ENCODE data around the gene SCAMP5.

DNA sequence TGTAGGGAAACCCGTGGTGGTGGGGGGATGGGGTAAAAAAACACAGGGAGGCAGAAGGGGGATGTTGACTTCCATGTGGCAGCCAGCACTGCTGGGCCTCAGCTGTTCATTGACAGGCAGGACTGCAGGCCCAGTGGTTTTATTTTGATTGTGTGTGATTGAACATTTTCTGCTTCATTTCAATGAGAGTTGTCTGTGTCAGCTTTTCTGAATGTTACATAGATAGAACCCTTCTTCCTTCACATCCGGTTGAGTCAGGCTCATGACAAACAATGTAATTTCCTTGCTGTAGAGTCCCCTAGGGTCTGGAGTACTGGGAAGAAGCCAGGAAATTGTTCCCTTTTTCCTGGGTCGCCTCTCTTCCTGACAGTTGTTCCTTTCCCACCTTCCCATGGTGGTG, 30.6 kb upstream of the SCAMP5 start:
- no peak for TF ChIP-seq POLR2A (IDR thresholded peaks at IDR 0.05; ENCODE audit: low read depth, low read length)
- no peak for TF ChIP-seq RAD21 (IDR thresholded peaks at IDR 0.05; ENCODE audit: low read length)
- TF ChIP-seq, protein P1, sequence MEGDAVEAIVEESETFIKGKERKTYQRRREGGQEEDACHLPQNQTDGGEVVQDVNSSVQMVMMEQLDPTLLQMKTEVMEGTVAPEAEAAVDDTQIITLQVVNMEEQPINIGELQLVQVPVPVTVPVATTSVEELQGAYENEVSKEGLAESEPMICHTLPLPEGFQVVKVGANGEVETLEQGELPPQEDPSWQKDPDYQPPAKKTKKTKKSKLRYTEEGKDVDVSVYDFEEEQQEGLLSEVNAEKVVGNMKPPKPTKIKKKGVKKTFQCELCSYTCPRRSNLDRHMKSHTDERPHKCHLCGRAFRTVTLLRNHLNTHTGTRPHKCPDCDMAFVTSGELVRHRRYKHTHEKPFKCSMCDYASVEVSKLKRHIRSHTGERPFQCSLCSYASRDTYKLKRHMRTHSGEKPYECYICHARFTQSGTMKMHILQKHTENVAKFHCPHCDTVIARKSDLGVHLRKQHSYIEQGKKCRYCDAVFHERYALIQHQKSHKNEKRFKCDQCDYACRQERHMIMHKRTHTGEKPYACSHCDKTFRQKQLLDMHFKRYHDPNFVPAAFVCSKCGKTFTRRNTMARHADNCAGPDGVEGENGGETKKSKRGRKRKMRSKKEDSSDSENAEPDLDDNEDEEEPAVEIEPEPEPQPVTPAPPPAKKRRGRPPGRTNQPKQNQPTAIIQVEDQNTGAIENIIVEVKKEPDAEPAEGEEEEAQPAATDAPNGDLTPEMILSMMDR (conservative IDR thresholded peaks at IDR 0.05; ENCODE audit: low read depth, low read length), result no peak
- TF ChIP-seq MAZ (IDR thresholded peaks at IDR 0.05; ENCODE audit: borderline replicate concordance, low read depth, low read length), result no peak
- no peak for TF ChIP-seq NFE2L2 (IDR thresholded peaks at IDR 0.05; ENCODE audit: low read depth, low read length)
- TF ChIP-seq, protein P2, sequence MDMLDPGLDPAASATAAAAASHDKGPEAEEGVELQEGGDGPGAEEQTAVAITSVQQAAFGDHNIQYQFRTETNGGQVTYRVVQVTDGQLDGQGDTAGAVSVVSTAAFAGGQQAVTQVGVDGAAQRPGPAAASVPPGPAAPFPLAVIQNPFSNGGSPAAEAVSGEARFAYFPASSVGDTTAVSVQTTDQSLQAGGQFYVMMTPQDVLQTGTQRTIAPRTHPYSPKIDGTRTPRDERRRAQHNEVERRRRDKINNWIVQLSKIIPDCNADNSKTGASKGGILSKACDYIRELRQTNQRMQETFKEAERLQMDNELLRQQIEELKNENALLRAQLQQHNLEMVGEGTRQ (IDR thresholded peaks at IDR 0.05; ENCODE audit: low read depth, low read length), result no peak
- no peak for TF ChIP-seq BHLHE40 (IDR thresholded peaks at IDR 0.05; ENCODE audit: low read depth, low read length)
- no peak for TF ChIP-seq CEBPB (IDR thresholded peaks at IDR 0.05; ENCODE audit: low read depth, low read length)
- TF ChIP-seq CHD1 (IDR thresholded peaks at IDR 0.05; ENCODE audit: low read depth, low read length), result no peak
- TF ChIP-seq MXI1 (IDR thresholded peaks at IDR 0.05; ENCODE audit: borderline replicate concordance, low read depth, low read length), result no peak
- TF ChIP-seq MAFK (IDR thresholded peaks at IDR 0.05; ENCODE audit: low read depth, low read length), result peak; percentile 57
- TF ChIP-seq RFX5 (IDR thresholded peaks at IDR 0.05; ENCODE audit: low read depth, low read length), result no peak
